Keratinocyte (primary cell): Measurements from ENCODE around the gene HSDL2. TPM values are rescaled to one million over a fixed set of nuclear protein-coding genes. Genes with fewer than 3 reads are reported as not detected.
A peak's percentile ranks its signal among the peaks of the same experiment; 100 is the strongest.

Experiments
- DNase-seq: peaks from one replicate; pipeline ENCODE4 v3.0.0-alpha.2; 2011; ENCODE audit warnings: low read depth, missing footprints, low spot score
- FAIRE-seq: peaks from 2 replicates; lab custom pipeline; 2011; peaks lifted over from hg19 to GRCh38; lab: Jason Lieb, UNC
- H2AFZ ChIP-seq: 2 replicates; pipeline ENCODE4 v1.6.0; 2012; ENCODE audit warnings: low read length, control low read depth, inconsistent platforms; ENCODE audit not compliant: control insufficient read depth
- H3K27ac ChIP-seq: 2 replicates; pipeline ENCODE4 v1.5.1; 2011; ENCODE audit warnings: low read length; ENCODE audit not compliant: control insufficient read depth, insufficient read depth
- H3K27me3 ChIP-seq: 3 replicates; pipeline ENCODE4 v1.6.0; 2011; ENCODE audit warnings: low read length; ENCODE audit not compliant: control insufficient read depth, insufficient read depth; ENCODE audit errors: extremely low read depth
- H3K36me3 ChIP-seq, 2 experiments: 2 replicates in 1 of 2; 3 replicates in 1 of 2; pipeline ENCODE4 v1.5.1; 2011; ENCODE audit warnings: low read length in 2 of 2, mild to moderate bottlenecking in 1 of 2; ENCODE audit not compliant: control insufficient read depth in 2 of 2, insufficient read depth in 2 of 2; ENCODE audit errors: extremely low read depth in 1 of 2
- H3K4me1 ChIP-seq: 3 replicates; pipeline ENCODE4 v1.5.1; 2011; ENCODE audit warnings: low read length; ENCODE audit not compliant: control insufficient read depth, insufficient read depth; ENCODE audit errors: extremely low read depth
- H3K4me2 ChIP-seq: 3 replicates; pipeline ENCODE4 v1.6.0; 2011; ENCODE audit warnings: low read depth, low read length; ENCODE audit not compliant: control insufficient read depth, insufficient read depth; ENCODE audit errors: extremely low read depth
- H3K4me3 ChIP-seq, 3 experiments: fragments of 200-600 bp in 1 of 3; sonication (generic) in 1 of 3; 2 replicates in 2 of 3; 3 replicates in 1 of 3; pipeline ENCODE4 v1.5.1; 2011 to 2016; ENCODE audit warnings: low read length in 3 of 3, mild to moderate bottlenecking in 3 of 3, control low read depth in 2 of 3, inconsistent platforms in 1 of 3, low read depth in 1 of 3, mixed read lengths in 1 of 3, mixed run types in 1 of 3, moderate library complexity in 1 of 3; ENCODE audit not compliant: control insufficient read depth in 2 of 3, insufficient read depth in 2 of 3; ENCODE audit errors: extremely low read depth in 1 of 3
- H3K79me2 ChIP-seq: 2 replicates; pipeline ENCODE4 v1.6.0; 2012; ENCODE audit warnings: low read length; ENCODE audit not compliant: control insufficient read depth, insufficient read depth
- H3K9ac ChIP-seq: 3 replicates; pipeline ENCODE4 v1.6.0; 2011; ENCODE audit warnings: low read length; ENCODE audit not compliant: control insufficient read depth, insufficient read depth; ENCODE audit errors: extremely low read depth
- H3K9me1 ChIP-seq: 3 replicates; pipeline ENCODE4 v1.6.0; 2011; ENCODE audit warnings: low read length; ENCODE audit not compliant: control insufficient read depth, insufficient read depth; ENCODE audit errors: extremely low read depth
- H3K9me3 ChIP-seq: 2 replicates; pipeline ENCODE4 v1.5.1; 2012; ENCODE audit warnings: low read depth, low read length; ENCODE audit not compliant: control insufficient read depth
- H4K20me1 ChIP-seq: 3 replicates; pipeline ENCODE4 v1.6.0; 2011; ENCODE audit warnings: low read length; ENCODE audit not compliant: control insufficient read depth, insufficient read depth; ENCODE audit errors: extremely low read depth
- EZH2 ChIP-seq: IDR thresholded peaks from one replicate; pipeline ENCODE4 v1.6.1; 2012; ENCODE audit warnings: inconsistent platforms, mild to moderate bottlenecking, low read length, moderate library complexity
- dilution Hi-C: fragments of 300-500 bp; cut with MboI; formaldehyde crosslinking; loops from one replicate; pipeline ENCODE4 v1.7.0; 2020; ENCODE audit warnings: low sequenced_read_pairs; ENCODE audit not compliant: extremely low pct_ligation_motif_present
- polyA plus RNA-seq, 5 experiments: library from polyadenylated mRNA; depleted of rRNA in 3 of 5; stranded (reverse) in 3 of 5; stranded (forward) in 1 of 5; unstranded in 1 of 5; fragments of >200 nt; gene quantifications; 1 replicate in 1 of 5; 2 replicates in 3 of 5; 3 replicates in 1 of 5; pipeline versions ENCODE4 v1.2.1 to v1.2.3, GENCODE V29; 2011 to 2012; ENCODE audit warnings: missing spikeins in 2 of 5, low read depth in 1 of 5, low replicate concordance in 1 of 5
- TF ChIP-seq, protein P1 (sequence below), 3 experiments: IDR thresholded peaks in 1 of 3; conservative IDR thresholded peaks in 1 of 3; optimal IDR thresholded peaks in 1 of 3; 2 replicates in 2 of 3; 3 replicates in 1 of 3; pipeline versions ENCODE3 to v1.5.1; 2011; ENCODE audit warnings: low read length in 3 of 3, mild to moderate bottlenecking in 3 of 3, moderate library complexity in 2 of 3, control low read depth in 1 of 3, inconsistent platforms in 1 of 3; ENCODE audit not compliant: insufficient read depth in 2 of 3; ENCODE audit errors: extremely low read depth in 1 of 3

HSDL2 gene
- polyA plus RNA-seq, 1 donor (not counting 4 experiments of a cell fraction or from before 2014, with no cell fraction given) = 27.6 TPM

DNA sequence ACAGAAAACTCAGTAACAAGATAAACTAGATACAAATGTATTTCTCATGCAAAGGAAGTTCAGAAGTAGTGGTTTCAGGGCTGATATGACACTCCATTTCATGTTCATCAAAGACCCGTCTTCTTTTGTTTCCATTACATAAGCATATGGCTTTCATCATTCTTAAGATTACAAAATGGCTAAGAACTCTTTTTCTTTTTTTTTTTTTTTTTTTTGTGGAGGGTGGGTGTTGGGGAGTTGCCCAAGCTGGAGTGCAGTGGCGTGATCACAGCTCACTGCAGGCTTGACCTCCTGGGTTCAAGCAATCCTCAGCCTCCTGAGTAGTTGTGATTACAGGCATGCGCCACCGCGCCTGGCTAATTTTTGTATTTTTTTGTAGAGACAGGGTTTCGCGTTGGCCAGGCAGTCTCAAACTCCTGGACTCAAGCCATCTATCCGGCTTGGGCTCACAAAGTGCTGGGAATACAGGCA is 24.4 kb upstream of the HSDL2 start:
- Histone ChIP-seq H3K4me3 (no peak overlapping the region), H3K36me3 (no peaks in the 10 kb centered on the region), H3K4me2 (no peak overlapping the region), H3K9ac (no peak overlapping the region), H4K20me1 (no peaks in the 10 kb centered on the region), H3K79me2 (no peaks in the 10 kb centered on the region), H3K9me3 (no peaks in the 10 kb centered on the region), H3K27ac (no peak overlapping the region), H2AFZ (no peak overlapping the region), H3K9me1 (no peaks in the 10 kb centered on the region), H3K27me3 (no peaks in the 10 kb centered on the region), H3K4me1 (peaks cover 6% of the 10 kb centered on the region)
- dilution Hi-C loops = no loop called here
- DNase-seq = no peak
- no peak for TF ChIP-seq EZH2
- TF ChIP-seq, protein P1, sequence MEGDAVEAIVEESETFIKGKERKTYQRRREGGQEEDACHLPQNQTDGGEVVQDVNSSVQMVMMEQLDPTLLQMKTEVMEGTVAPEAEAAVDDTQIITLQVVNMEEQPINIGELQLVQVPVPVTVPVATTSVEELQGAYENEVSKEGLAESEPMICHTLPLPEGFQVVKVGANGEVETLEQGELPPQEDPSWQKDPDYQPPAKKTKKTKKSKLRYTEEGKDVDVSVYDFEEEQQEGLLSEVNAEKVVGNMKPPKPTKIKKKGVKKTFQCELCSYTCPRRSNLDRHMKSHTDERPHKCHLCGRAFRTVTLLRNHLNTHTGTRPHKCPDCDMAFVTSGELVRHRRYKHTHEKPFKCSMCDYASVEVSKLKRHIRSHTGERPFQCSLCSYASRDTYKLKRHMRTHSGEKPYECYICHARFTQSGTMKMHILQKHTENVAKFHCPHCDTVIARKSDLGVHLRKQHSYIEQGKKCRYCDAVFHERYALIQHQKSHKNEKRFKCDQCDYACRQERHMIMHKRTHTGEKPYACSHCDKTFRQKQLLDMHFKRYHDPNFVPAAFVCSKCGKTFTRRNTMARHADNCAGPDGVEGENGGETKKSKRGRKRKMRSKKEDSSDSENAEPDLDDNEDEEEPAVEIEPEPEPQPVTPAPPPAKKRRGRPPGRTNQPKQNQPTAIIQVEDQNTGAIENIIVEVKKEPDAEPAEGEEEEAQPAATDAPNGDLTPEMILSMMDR (optimal IDR thresholded peaks at IDR 0.05 in 1 of 3, IDR thresholded peaks at IDR 0.05 in 1 of 3, conservative IDR thresholded peaks at IDR 0.05 in 1 of 3; ENCODE audit: extremely low read depth in 1 of 3, insufficient read depth in 2 of 3, low read length in 3 of 3) = no peak
- no peak for FAIRE-seq

DNA sequence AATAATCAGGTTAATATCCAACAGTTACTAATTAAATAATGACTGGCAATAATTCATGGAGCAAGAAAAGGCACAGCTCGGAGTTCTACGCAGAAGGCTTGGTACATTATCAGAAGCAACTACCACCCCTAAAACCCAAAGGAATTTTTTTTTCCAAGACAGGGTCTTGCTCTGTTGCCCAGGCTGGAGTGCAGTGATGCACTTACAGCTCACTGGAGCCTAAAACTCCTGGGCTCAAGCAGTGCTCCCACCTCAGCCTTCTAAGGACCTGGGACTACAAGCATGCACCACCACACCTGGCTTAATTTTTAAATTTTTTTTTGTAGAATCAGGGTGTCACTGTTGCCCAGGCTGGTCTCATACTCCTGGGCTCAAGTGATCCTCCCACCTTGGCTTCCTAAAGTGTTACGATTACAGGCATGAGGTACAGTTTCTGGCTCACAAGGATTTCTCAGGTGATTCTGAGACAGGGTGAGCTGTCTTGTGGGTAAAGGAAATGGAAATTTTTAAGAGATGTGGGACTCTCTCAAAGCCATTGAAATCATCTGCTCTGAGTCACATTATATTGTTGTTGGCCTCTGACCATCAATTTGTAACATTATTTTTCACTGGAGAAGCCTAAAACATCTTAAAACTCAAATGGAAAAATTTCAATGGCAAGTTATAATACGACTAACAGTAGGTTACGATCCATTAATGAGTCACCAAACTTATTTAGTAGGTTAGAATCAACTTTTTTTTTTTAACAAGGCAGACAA is 19.7 kb upstream of the HSDL2 start:
- no peak for DNase-seq
- Histone ChIP-seq H3K4me1 (peaks cover 7% of the 10 kb centered on the region), H3K4me2 (peak overlapping the region; percentile 41), H2AFZ (peak overlapping the region; percentile 27), H3K27me3 (no peaks in the 10 kb centered on the region), H3K9ac (peak overlapping the region; percentile 38), H3K36me3 (no peaks in the 10 kb centered on the region), H4K20me1 (no peaks in the 10 kb centered on the region), H3K9me3 (no peaks in the 10 kb centered on the region), H3K4me3 (no peak overlapping the region), H3K9me1 (no peaks in the 10 kb centered on the region), H3K79me2 (no peaks in the 10 kb centered on the region), H3K27ac (peak overlapping the region; percentile 33)
- TF ChIP-seq, protein P1 (optimal IDR thresholded peaks at IDR 0.05 in 1 of 3, IDR thresholded peaks at IDR 0.05 in 1 of 3, conservative IDR thresholded peaks at IDR 0.05 in 1 of 3; ENCODE audit: extremely low read depth in 1 of 3, insufficient read depth in 2 of 3, low read length in 3 of 3) = no peak
- no peak for TF ChIP-seq EZH2
- peak; percentile 52 for FAIRE-seq
- dilution Hi-C loops = no loop called here
